Transverse colon (tissue), 4 donors: Measurements from ENCODE around the gene LRCOL1. TPM values are rescaled to one million over a fixed set of nuclear protein-coding genes. Genes with fewer than 3 reads are reported as not detected.

Experiments used
- DNase-seq: peaks from one replicate; pipeline ENCODE4 v3.0.0-alpha.2; 2019
- H3K27ac ChIP-seq, 4 donors: fragments of 200-600 bp; sonication (generic); 2 replicates each; pipeline ENCODE4 v1.5.1; 2016 to 2018; ENCODE audit warnings: inconsistent platforms in 4 of 4
- H3K27me3 ChIP-seq: fragments of 200-600 bp; sonication (generic); 2 replicates; pipeline ENCODE4 v1.5.1; 2017; ENCODE audit warnings: inconsistent platforms
- H3K36me3 ChIP-seq, 4 donors: fragments of 200-600 bp; sonication (generic); 2 replicates each; pipeline ENCODE4 v1.5.1; 2017 to 2019; ENCODE audit warnings: inconsistent platforms in 4 of 4
- H3K4me1 ChIP-seq, 4 donors: fragments of 200-600 bp; sonication (generic); 2 replicates each; pipeline ENCODE4 v1.5.1; 2017 to 2020; ENCODE audit warnings: inconsistent platforms in 4 of 4
- H3K4me3 ChIP-seq, 4 donors: fragments of 200-600 bp; sonication (generic); 1 replicate in 1 of 4; 2 replicates in 3 of 4; pipeline versions ENCODE4 v1.5.1 to v1.6.1; 2017 to 2019; ENCODE audit warnings: inconsistent platforms in 4 of 4
- H3K9me3 ChIP-seq, 2 donors: fragments of 200-600 bp; sonication (generic); 2 replicates each; pipeline ENCODE4 v1.5.1; 2017 to 2019; ENCODE audit warnings: inconsistent platforms in 2 of 2
- EP300 ChIP-seq: sonication (generic); formaldehyde crosslinking; IDR thresholded peaks from one replicate; pipeline ENCODE4 v1.6.1; 2017; ENCODE audit warnings: antibody characterized with exemption, low read depth
- POLR2A ChIP-seq: fragments of 450-650 bp; IDR thresholded peaks from one replicate; pipeline ENCODE4 v1.6.1; 2016; ENCODE audit warnings: antibody characterized with exemption, mild to moderate bottlenecking, moderate library complexity
- POLR2AphosphoS5 ChIP-seq, 3 donors: sonication (generic); formaldehyde crosslinking; IDR thresholded peaks; one replicate each; pipeline ENCODE4 v1.6.1; 2016; ENCODE audit warnings: antibody characterized with exemption in 3 of 3
- WGBS, 2 donors: methylation state at CpG; one replicate each; pipeline ENCODE4 v1.1.5; 2018; ENCODE audit warnings: low coverage in 1 of 2; 5-methylcytosine and 5-hydroxymethylcytosine counted together
- in situ Hi-C, 4 donors: fragments of 200-750 bp; cut with MboI; loops; one replicate each; pipeline versions ENCODE4 v1.15.0 to v1.15.1; 2017; ENCODE audit warnings: low sequenced_read_pairs in 3 of 4, low pct_ligation_motif_present in 1 of 4, low pct_unique_long_range_greater_than_20kb in 1 of 4
- intact Hi-C: fragments of 100-400 bp; cut with DNase I; formaldehyde crosslinking; loops from one replicate; pipeline ENCODE4 v1.15.1; 2023; ENCODE audit warnings: low total_unique reads
- total RNA-seq, 4 donors: library from RNA; depleted of rRNA; stranded (reverse); fragments of >200 nt; gene quantifications; one replicate each; pipeline ENCODE4 v1.1.0, GENCODE V29; 2016
- TF ChIP-seq, protein P1 (sequence below), 5 experiments: fragments of 200-600 bp in 3 of 5; fragments of 450-650 bp in 2 of 5; sonication (generic) in 3 of 5; IDR thresholded peaks; 1 replicate in 2 of 5; 2 replicates in 3 of 5; pipeline ENCODE4 v1.5.1; 2016 to 2017; ENCODE audit warnings: antibody characterized with exemption in 5 of 5, inconsistent platforms in 3 of 5, mild to moderate bottlenecking in 2 of 5, moderate library complexity in 1 of 5

Gene LRCOL1
- total RNA-seq, 4 donors from 2014 or later, result not detected

DNA sequence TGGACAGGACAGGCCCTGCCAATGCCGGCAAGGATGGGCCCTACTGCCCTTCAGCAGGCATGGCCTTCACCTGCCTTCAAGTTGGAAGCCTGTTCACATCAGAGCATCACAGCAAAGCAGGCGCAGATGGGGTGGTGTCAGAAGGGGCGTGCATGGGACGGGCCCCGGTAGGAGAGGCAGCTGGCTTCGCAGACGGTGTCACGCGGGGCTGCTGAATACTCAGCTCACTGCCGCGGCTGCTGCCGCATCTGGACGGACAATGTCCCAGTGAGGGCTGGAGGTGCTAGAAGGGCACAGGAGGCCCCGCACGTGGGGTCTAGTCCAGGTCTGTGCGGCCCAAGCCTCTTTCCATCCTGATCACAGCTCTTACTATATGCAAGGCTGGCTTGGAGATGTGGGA is 42.1 kb downstream of the LRCOL1 start:
- intact Hi-C loops, result no loop called here
- H3K27ac ChIP-seq, result no peak overlapping the region
- no peak overlapping the region for H3K4me3 ChIP-seq
- H3K4me1 ChIP-seq, result no peaks in the 10 kb centered on the region
- WGBS, 2 donors, result 96% methylated on average over 16 of the region's 16 CpGs; no CpG with 5 or more reads in 1 of the 2 donors
- no peak for TF ChIP-seq POLR2AphosphoS5 (IDR thresholded peaks at IDR 0.05)
- TF ChIP-seq POLR2A, result no peak
- TF ChIP-seq, protein P1, sequence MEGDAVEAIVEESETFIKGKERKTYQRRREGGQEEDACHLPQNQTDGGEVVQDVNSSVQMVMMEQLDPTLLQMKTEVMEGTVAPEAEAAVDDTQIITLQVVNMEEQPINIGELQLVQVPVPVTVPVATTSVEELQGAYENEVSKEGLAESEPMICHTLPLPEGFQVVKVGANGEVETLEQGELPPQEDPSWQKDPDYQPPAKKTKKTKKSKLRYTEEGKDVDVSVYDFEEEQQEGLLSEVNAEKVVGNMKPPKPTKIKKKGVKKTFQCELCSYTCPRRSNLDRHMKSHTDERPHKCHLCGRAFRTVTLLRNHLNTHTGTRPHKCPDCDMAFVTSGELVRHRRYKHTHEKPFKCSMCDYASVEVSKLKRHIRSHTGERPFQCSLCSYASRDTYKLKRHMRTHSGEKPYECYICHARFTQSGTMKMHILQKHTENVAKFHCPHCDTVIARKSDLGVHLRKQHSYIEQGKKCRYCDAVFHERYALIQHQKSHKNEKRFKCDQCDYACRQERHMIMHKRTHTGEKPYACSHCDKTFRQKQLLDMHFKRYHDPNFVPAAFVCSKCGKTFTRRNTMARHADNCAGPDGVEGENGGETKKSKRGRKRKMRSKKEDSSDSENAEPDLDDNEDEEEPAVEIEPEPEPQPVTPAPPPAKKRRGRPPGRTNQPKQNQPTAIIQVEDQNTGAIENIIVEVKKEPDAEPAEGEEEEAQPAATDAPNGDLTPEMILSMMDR (IDR thresholded peaks at IDR 0.05), result no peak
- TF ChIP-seq EP300, result no peak
- H3K9me3 ChIP-seq, result no peaks in the 10 kb centered on the region
- H3K36me3 ChIP-seq, result no peaks in the 10 kb centered on the region
- in situ Hi-C loops, result no loop called here
- no peak for DNase-seq
- H3K27me3 ChIP-seq, result no peaks in the 10 kb centered on the region

DNA sequence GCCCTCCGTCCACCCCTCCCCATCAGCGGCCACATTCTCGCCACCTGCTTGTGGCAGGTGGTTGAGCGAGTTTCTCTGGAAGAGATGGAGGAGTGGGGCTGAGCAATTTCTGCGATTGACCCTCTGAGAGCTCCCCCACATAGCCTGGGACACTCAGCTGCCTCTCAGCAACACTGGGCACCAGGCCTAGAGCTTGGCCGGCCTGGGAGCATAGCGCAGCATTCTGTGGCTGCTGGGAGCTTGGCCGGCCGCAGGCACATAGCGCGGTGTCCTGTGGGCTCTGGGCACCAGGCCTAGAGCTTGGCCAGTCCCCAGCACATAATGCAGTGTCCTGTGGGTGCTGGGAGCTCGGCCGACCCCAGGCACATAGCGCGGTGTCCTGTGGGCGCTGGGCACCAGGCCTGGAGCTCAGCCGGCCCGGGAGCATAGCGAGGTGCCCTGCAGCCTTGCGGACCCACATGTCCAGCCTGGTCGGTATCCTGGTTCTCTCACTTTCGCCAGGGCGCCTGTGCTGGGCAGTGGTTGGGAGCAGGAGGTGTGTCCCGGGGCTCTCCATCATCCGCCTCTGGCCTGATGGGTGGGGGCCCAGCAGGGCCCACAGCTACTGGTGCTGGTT is 43.8 kb downstream of the LRCOL1 start:
- in situ Hi-C loops (no loop called here), intact Hi-C loops (no loop called here)
- H3K27ac ChIP-seq, result no peak overlapping the region
- no peaks in the 10 kb centered on the region for H3K4me1 ChIP-seq
- no peaks in the 10 kb centered on the region for H3K9me3 ChIP-seq
- no peak overlapping the region for H3K4me3 ChIP-seq
- TF ChIP-seq EP300 (no peak), POLR2AphosphoS5 (IDR thresholded peaks at IDR 0.05) (no peak), POLR2A (no peak)
- TF ChIP-seq, protein P1 (IDR thresholded peaks at IDR 0.05), result no peak
- no peaks in the 10 kb centered on the region for H3K36me3 ChIP-seq
- no peaks in the 10 kb centered on the region for H3K27me3 ChIP-seq
- WGBS, 2 donors, result 91 to 95% methylated on average over 3 to 21 of the region's 25 CpGs
- no peak for DNase-seq

DNA sequence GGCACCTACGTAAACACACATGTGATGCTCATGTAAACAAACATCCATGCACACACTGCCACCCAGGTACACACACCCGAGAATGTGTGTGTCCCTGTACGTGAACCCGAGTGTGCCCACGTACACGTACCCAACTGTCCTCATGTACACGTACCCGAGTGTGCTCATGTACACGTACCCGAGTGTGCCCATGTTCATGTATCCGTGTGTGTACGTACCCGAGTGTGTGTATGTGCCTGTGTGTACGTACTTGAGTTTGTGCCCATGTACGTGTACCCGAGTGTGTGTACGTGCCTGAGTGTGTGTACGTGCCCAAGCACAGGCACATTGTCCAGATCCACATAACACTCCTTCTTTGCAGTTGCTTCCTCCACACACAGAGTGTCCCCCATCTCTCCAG is 45.0 kb downstream of the LRCOL1 start:
- intact Hi-C loops (no loop called here), in situ Hi-C loops (no loop called here)
- no peak for TF ChIP-seq POLR2A
- no peak for TF ChIP-seq EP300
- no peak for TF ChIP-seq POLR2AphosphoS5 (IDR thresholded peaks at IDR 0.05)
- TF ChIP-seq, protein P1 (IDR thresholded peaks at IDR 0.05), result no peak
- WGBS, 2 donors, result 95 to 100% methylated on average over 1 to 18 of the region's 18 CpGs
- no peaks in the 10 kb centered on the region for H3K27me3 ChIP-seq
- DNase-seq, result no peak
- H3K4me3 ChIP-seq, result no peak overlapping the region
- H3K9me3 ChIP-seq, result no peaks in the 10 kb centered on the region
- H3K27ac ChIP-seq, result no peak overlapping the region
- H3K4me1 ChIP-seq, result peaks cover 5 to 8% (median 8%) of the 10 kb centered on the region in 4 donors
- no peaks in the 10 kb centered on the region for H3K36me3 ChIP-seq

DNA sequence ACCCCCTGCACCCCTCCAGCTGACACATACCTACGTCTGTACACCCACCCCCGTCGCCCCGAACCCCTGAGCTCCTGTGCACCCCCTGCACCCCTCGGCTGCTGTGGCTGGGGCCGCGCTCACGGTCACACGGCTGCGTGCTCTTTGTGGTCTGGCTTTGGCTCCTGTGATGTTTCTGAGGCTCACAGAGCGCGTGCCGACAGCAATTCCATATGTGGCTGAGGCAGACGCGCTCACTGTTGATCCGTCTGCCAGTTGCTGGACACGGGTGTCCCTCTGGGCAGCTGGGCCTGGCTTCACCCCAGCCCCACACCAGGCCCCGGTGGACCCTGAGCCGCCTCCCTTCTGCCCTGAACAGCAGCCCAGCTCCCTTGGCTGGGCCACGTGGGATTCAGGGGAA is 46.5 kb downstream of the LRCOL1 start:
- intact Hi-C loops, result no loop called here
- Histone ChIP-seq H3K9me3 (no peaks in the 10 kb centered on the region), H3K4me1 (peaks cover 10 to 19% (median 15%) of the 10 kb centered on the region in 4 donors), H3K36me3 (no peaks in the 10 kb centered on the region), H3K4me3 (no peak overlapping the region), H3K27me3 (peaks cover 3% of the 10 kb centered on the region), H3K27ac (no peak overlapping the region)
- TF ChIP-seq POLR2AphosphoS5 (IDR thresholded peaks at IDR 0.05), result no peak
- TF ChIP-seq, protein P1 (IDR thresholded peaks at IDR 0.05), result no peak
- in situ Hi-C loops, result no loop called here
- no peak for DNase-seq
- WGBS, 2 donors, result 97 to 100% methylated on average over 4 to 20 of the region's 20 CpGs
